OCI-LY7 (cell line): Measurements from ENCODE around the gene SHROOM3.

ENCODE experiments used
- EZH2phosphoT487 ChIP-seq: fragments of 200-600 bp; sonication (generic); IDR thresholded peaks from 2 replicates; pipeline ENCODE4 v1.6.1; 2018; ENCODE audit warnings: low read depth, borderline replicate concordance, mild to moderate bottlenecking, mixed run types, antibody characterized with exemption, low read length, moderate library complexity, mixed read lengths
- TF ChIP-seq, protein P1 (sequence below): fragments of 200-600 bp; sonication (generic); conservative IDR thresholded peaks from 2 replicates; pipeline ENCODE4 v1.5.1; 2014; ENCODE audit warnings: mild to moderate bottlenecking, antibody characterized with exemption, low read length, moderate library complexity, mixed read lengths

DNA sequence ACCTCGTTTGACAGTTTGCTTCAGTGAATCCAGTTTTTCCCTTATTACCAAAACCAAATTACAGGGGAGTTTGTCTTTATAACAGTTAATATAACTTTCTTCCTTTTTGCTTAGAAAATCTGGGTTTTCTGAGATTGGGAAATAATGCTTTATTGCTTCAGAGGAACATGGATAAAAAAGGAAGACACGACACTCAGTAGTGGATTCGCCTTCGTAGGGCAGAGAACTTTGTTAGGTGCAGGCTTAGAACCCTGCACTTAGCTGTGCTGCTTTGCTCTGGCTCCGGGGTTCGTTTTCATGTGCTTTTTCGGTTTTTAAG lies 274.7 kb downstream of the SHROOM3 start:
- TF ChIP-seq, protein P1, sequence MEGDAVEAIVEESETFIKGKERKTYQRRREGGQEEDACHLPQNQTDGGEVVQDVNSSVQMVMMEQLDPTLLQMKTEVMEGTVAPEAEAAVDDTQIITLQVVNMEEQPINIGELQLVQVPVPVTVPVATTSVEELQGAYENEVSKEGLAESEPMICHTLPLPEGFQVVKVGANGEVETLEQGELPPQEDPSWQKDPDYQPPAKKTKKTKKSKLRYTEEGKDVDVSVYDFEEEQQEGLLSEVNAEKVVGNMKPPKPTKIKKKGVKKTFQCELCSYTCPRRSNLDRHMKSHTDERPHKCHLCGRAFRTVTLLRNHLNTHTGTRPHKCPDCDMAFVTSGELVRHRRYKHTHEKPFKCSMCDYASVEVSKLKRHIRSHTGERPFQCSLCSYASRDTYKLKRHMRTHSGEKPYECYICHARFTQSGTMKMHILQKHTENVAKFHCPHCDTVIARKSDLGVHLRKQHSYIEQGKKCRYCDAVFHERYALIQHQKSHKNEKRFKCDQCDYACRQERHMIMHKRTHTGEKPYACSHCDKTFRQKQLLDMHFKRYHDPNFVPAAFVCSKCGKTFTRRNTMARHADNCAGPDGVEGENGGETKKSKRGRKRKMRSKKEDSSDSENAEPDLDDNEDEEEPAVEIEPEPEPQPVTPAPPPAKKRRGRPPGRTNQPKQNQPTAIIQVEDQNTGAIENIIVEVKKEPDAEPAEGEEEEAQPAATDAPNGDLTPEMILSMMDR, result no peak
- TF ChIP-seq EZH2phosphoT487, result no peak
